RWPE2 (cell line): ENCODE results near the gene SIM2.

Source experiments
- ATAC-seq: fragments of 200-7000 bp; cut with Tn5 transposase; 3 replicates; pipeline ENCODE4 v1.9.1; 2021; ENCODE audit warnings: low read depth
- DNase-seq: peaks from one replicate; pipeline ENCODE4 v3.0.0-alpha.2; 2020; ENCODE audit warnings: low spot score
- H3K27ac ChIP-seq: fragments of 450-650 bp; 2 replicates; pipeline ENCODE4 v1.5.1; 2017; ENCODE audit warnings: mild to moderate bottlenecking; ENCODE audit not compliant: poor library complexity, severe bottlenecking
- H3K27me3 ChIP-seq: fragments of 250-450 bp; sonication (Bioruptor Pico); 2 replicates; pipeline ENCODE4 v1.5.1; 2021; ENCODE audit warnings: mild to moderate bottlenecking, moderate library complexity; ENCODE audit not compliant: insufficient read depth, poor library complexity, severe bottlenecking
- H3K36me3 ChIP-seq: fragments of 250-450 bp; sonication (Bioruptor Pico); 2 replicates; pipeline ENCODE4 v1.5.1; 2020; ENCODE audit warnings: low read depth, mild to moderate bottlenecking, moderate library complexity
- H3K4me1 ChIP-seq: fragments of 250-450 bp; sonication (Bioruptor Pico); 2 replicates; pipeline ENCODE4 v1.5.1; 2021; ENCODE audit warnings: mild to moderate bottlenecking, moderate library complexity; ENCODE audit not compliant: insufficient read depth, poor library complexity, severe bottlenecking
- H3K4me3 ChIP-seq: fragments of 250-450 bp; sonication (Bioruptor Pico); 2 replicates; pipeline ENCODE4 v1.5.1; 2021; ENCODE audit warnings: mild to moderate bottlenecking, moderate library complexity; ENCODE audit not compliant: severe bottlenecking
- H3K9me3 ChIP-seq: fragments of 250-450 bp; sonication (Bioruptor Pico); 2 replicates; pipeline ENCODE4 v1.5.1; 2021; ENCODE audit warnings: mild to moderate bottlenecking, moderate library complexity; ENCODE audit not compliant: severe bottlenecking
- CTCF ChIP-seq: fragments of 450-650 bp; IDR thresholded peaks from one replicate; pipeline ENCODE4 v1.5.1; 2017; ENCODE audit warnings: mild to moderate bottlenecking, moderate library complexity; ENCODE audit not compliant: poor library complexity, severe bottlenecking

SIM2 gene

GRCh38 chr21:36776981-36777617 lies 78.2 kb downstream of the SIM2 start:
- H3K9me3 ChIP-seq, result peaks cover 1% of the 10 kb centered on the region
- H3K4me1 ChIP-seq, result peaks cover 16% of the 10 kb centered on the region
- ATAC-seq, result no peak
- no peak for DNase-seq
- no peak for TF ChIP-seq CTCF
- H3K27me3 ChIP-seq, result no peaks in the 10 kb centered on the region
- no peak overlapping the region for H3K4me3 ChIP-seq
- H3K36me3 ChIP-seq, result no peaks in the 10 kb centered on the region
- H3K27ac ChIP-seq, result no peak overlapping the region

- Histone ChIP-seq H3K27ac (no peak overlapping the region), H3K4me3 (no peak overlapping the region), H3K9me3 (peaks cover 3% of the 10 kb centered on the region), H3K4me1 (peaks cover 24% of the 10 kb centered on the region), H3K27me3 (no peaks in the 10 kb centered on the region), H3K36me3 (no peaks in the 10 kb centered on the region)
- ATAC-seq, result 0 out of 3 replicates have a peak, but pooled peaks have one; percentile 21
- DNase-seq, result no peak
- no peak for TF ChIP-seq CTCF
These were observed 81.9 kb downstream of the SIM2 start for GRCh38 chr21:36780861-36781260.

- no peaks in the 10 kb centered on the region for H3K27me3 ChIP-seq
- peaks cover 33% of the 10 kb centered on the region for H3K4me1 ChIP-seq
- peak overlapping the region; percentile 65 for H3K27ac ChIP-seq
- ATAC-seq, result peak; percentile 87
- TF ChIP-seq CTCF, result no peak
- H3K36me3 ChIP-seq, result no peaks in the 10 kb centered on the region
- H3K9me3 ChIP-seq, result peaks cover 3% of the 10 kb centered on the region
- H3K4me3 ChIP-seq, result no peak overlapping the region
- no peak for DNase-seq
These were observed 84.9 kb downstream of the SIM2 start for GRCh38 chr21:36783612-36784374.

- H3K4me3 ChIP-seq, result no peak overlapping the region
- H3K36me3 ChIP-seq, result no peaks in the 10 kb centered on the region
- H3K27ac ChIP-seq, result peak overlapping the region; percentile 65
- ATAC-seq (peak; percentile 26; the same call in 1 of the 3 replicates), DNase-seq (no peak)
- peaks cover 3% of the 10 kb centered on the region for H3K9me3 ChIP-seq
- no peaks in the 10 kb centered on the region for H3K27me3 ChIP-seq
- no peak for TF ChIP-seq CTCF
- peaks cover 33% of the 10 kb centered on the region for H3K4me1 ChIP-seq
These were observed 86.0 kb downstream of the SIM2 start for GRCh38 chr21:36784947-36785346.

GRCh38 chr21:36785615-36786014 lies 86.7 kb downstream of the SIM2 start:
- peak overlapping the region; percentile 65 for H3K27ac ChIP-seq
- TF ChIP-seq CTCF, result no peak
- peaks cover 33% of the 10 kb centered on the region for H3K4me1 ChIP-seq
- ATAC-seq (no peak), DNase-seq (no peak)
- no peaks in the 10 kb centered on the region for H3K27me3 ChIP-seq
- peaks cover 3% of the 10 kb centered on the region for H3K9me3 ChIP-seq
- no peaks in the 10 kb centered on the region for H3K36me3 ChIP-seq
- H3K4me3 ChIP-seq, result no peak overlapping the region
